ENCODE results near the gene PPP2R5C. TPM values are rescaled to one million over a fixed set of nuclear protein-coding genes. Genes with fewer than 3 reads are reported as not detected.
A peak's percentile ranks its signal among the peaks of the same experiment; 100 is the strongest.

The PPP2R5C gene
- total RNA-seq, 1 donor from 2014 or later, result 170 TPM

DNA sequence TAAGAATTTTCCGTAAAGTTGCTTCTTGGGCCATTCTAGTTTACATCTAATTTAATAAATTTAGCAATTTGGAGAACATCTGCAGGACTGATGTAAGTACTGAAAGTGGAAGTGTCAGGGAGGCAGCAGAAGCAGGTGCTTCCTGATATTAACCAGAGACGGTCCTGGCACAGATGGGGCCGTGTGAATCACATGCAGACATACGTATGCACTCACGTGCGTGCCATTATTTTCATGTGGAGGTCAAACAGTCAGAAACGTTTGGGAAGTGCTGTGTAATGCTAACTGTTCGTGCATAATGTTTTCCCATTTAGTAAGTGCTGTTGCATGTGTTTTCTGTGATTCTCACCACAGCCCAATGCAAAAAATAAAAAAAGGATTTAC, 115.0 kb downstream of the PPP2R5C start:
- peak; percentile 62 for DNase-seq (ENCODE audit: low spot score)
- H3K4me1 Mint-ChIP-seq (ENCODE audit: low read depth), result peaks cover 73% of the 10 kb centered on the region
- H3K9me3 Mint-ChIP-seq, result no peaks in the 10 kb centered on the region
- intact Hi-C loops (cut with micrococcal nuclease), result loop anchor here (1.0 to 5.0 kb wide), 4 partner anchors 34 to 144 kb away; no protein-coding TSS in a partner anchor
- peak overlapping the region; percentile 54 for H3K4me3 Mint-ChIP-seq (ENCODE audit: low read depth)
- peak overlapping the region; percentile 70 for H3K27ac Mint-ChIP-seq
- peaks cover 45% of the 10 kb centered on the region for H3K36me3 Mint-ChIP-seq (ENCODE audit: low read depth)
- no peaks in the 10 kb centered on the region for H3K27me3 Mint-ChIP-seq (ENCODE audit: low read depth)

DNA sequence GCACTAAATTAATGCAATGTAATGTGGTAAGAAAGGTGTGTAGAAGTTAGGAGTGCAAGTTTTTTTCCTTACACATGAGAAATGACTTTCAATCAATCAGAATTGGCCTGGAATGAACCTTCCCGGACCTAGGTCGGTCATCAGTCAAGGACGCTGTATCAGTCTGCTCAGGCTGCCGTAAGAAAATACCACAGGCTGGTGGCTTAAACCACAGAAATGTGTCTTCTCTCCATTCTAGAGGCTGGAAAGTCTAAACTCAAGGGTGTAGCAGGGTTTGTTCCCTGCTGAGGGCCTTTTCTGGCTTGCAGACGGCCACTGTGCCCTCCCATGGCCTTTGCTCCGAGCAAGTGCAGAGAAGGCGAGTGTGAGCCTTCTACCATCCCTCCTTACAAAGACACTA, 116.3 kb downstream of the PPP2R5C start:
- peaks cover 70% of the 10 kb centered on the region for H3K4me1 Mint-ChIP-seq (ENCODE audit: low read depth)
- H3K27me3 Mint-ChIP-seq (ENCODE audit: low read depth), result no peaks in the 10 kb centered on the region
- no peaks in the 10 kb centered on the region for H3K9me3 Mint-ChIP-seq
- DNase-seq (ENCODE audit: low spot score), result no peak
- H3K4me3 Mint-ChIP-seq (ENCODE audit: low read depth), result no peak overlapping the region
- H3K36me3 Mint-ChIP-seq (ENCODE audit: low read depth), result peaks cover 49% of the 10 kb centered on the region
- intact Hi-C loops (cut with micrococcal nuclease), result loop anchor here (2.0 to 5.0 kb wide), 3 partner anchors 35 to 145 kb away; no protein-coding TSS in a partner anchor
- H3K27ac Mint-ChIP-seq, result peak overlapping the region; percentile 74

DNA sequence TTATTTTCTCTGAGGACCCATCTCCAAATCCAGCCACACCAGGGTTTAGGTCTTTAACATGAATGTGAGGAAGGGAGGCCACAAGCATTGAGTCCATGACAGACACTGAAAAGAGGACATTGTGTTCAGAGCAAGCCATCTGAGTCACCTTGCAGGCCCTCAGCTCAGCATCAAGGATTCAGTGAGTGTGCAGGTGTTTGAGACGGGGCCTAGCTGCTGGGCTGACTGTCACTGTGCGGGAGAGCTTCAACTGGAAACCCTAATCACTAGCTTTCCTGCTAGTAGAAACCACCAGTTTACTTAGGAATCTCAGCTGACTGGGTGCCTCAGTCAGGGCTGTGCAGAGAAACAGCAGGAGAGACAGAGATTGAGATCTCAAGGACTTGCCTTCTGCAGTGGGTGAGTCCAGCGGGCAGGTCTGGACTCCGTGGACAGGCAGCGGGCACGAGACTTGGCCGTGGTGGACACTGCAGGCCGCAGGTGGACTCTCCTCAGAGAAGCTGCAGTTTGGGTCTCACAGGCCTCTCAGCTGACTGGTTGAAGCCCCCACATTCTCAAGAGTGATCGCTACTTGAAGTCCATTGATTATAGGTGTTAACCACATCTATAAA, 116.8 kb downstream of the PPP2R5C start:
- Mint-ChIP-seq H3K36me3 (ENCODE audit: low read depth) (peaks cover 54% of the 10 kb centered on the region), H3K4me3 (ENCODE audit: low read depth) (no peak overlapping the region), H3K4me1 (ENCODE audit: low read depth) (peaks cover 66% of the 10 kb centered on the region), H3K9me3 (no peaks in the 10 kb centered on the region), H3K27ac (peak overlapping the region; percentile 74), H3K27me3 (ENCODE audit: low read depth) (no peaks in the 10 kb centered on the region)
- no peak for DNase-seq (ENCODE audit: low spot score)
- intact Hi-C loops (cut with micrococcal nuclease), result loop anchor here (5.0 kb wide), 1 partner anchor 146 kb away; no protein-coding TSS in a partner anchor

DNA sequence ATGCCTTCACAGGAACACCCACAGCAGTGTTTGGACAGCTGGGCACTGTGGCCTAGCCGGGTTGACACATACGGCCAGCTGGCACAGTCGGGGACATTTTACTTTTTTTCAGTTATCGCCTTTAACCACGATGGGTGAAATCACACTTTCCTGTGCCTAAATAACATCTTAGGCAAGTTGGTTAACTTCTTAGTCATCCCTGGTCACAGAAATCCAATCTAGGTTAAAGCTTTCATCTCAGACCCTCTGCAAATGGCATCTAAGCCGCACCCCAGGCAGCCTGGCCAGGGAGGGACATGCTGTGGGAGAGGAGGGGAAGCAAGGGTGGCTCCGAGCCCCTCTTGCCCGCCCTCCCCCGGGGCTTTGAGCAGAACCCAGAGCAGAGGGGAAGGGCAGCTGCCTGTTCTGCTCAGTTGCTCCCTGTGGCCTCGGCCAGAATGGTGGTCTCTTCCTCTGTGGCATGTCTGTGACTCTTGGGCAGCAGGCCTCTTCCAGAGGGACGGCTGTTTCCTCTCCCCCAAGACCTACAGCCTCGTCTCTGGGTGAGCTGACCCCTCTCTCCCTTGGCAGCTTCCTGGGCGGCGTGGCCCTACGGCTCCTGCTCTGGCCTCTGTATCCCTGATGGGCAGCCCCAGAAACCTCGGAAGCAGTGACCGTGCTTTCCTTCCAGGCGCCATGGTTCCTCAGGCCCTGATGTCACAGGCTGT, 117.5 kb downstream of the PPP2R5C start:
- H3K9me3 Mint-ChIP-seq, result no peaks in the 10 kb centered on the region
- DNase-seq (ENCODE audit: low spot score), result no peak
- peak overlapping the region; percentile 83 for H3K27ac Mint-ChIP-seq
- peaks cover 55% of the 10 kb centered on the region for H3K36me3 Mint-ChIP-seq (ENCODE audit: low read depth)
- H3K4me3 Mint-ChIP-seq (ENCODE audit: low read depth), result peak overlapping the region; percentile 8
- H3K27me3 Mint-ChIP-seq (ENCODE audit: low read depth), result no peaks in the 10 kb centered on the region
- H3K4me1 Mint-ChIP-seq (ENCODE audit: low read depth), result peaks cover 61% of the 10 kb centered on the region
- intact Hi-C loops (cut with micrococcal nuclease), result loop anchor here (5.0 kb wide), 1 partner anchor 147 kb away; no protein-coding TSS in a partner anchor

DNA sequence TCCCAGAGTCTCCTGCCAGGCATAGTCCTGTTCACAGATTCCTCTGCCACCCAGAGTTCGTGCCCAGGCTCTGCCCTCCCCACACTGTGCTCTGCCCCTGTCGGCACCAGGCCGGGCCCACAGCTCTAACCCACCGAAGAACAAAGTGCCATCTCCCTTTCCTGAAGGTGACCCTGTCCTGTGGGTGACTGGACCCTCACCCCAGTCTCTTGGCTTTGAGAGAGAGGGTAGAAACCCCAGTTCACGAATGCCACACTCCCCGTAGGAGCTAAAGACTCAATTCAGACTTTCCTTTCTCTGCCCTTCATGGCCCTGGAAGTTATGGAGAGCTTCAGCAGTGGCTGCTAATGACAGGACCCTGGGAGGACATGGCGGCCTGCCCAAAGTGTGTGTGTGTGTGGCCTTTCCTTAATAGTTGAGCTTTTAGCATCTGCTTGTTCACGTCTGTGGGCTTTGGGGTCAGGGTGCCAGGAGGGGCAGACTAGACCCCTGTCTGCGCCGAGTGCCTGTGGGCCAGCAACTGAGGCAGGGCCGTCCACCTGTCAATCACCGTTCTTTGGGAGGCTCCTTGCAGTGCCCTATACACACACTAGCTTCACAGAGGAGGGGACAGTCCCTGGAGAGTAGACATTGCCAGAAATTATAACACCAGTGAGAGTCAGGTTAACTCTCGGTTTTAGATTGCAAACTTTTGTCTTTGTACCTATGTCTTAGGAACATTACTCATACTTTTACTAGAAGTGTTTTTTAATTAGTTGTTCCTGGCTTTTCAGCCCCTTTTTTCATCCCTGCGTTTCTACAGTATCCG, 118.2 kb downstream of the PPP2R5C start:
- intact Hi-C loops (cut with micrococcal nuclease), result loop anchor here (5.0 kb wide), 1 partner anchor 147 kb away; no protein-coding TSS in a partner anchor
- Mint-ChIP-seq H3K9me3 (no peaks in the 10 kb centered on the region), H3K4me1 (ENCODE audit: low read depth) (peaks cover 58% of the 10 kb centered on the region), H3K36me3 (ENCODE audit: low read depth) (peaks cover 60% of the 10 kb centered on the region), H3K4me3 (ENCODE audit: low read depth) (no peak overlapping the region), H3K27ac (peak overlapping the region; percentile 83), H3K27me3 (ENCODE audit: low read depth) (no peaks in the 10 kb centered on the region)
- no peak for DNase-seq (ENCODE audit: low spot score)

DNA sequence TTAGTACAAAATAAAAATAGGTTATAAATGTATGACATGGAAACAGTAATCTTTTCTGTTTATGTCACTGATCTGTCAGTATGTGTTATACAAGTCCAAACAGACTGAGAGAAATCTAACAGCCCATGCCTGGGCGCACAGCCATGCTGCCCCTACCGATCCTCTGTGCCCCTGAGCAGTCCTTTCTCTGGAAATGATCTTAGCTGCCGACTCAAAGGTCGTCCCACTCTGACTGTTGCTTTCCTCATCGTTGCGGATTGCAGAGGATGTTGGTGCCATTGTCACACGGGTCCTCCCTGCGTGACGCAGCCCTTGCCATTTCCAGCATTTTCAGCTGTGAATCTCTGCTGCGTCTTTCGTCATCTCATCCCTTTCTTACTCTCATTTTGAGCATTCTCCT, 119.9 kb downstream of the PPP2R5C start:
- Mint-ChIP-seq H3K9me3 (no peaks in the 10 kb centered on the region), H3K36me3 (ENCODE audit: low read depth) (peaks cover 68% of the 10 kb centered on the region), H3K27me3 (ENCODE audit: low read depth) (no peaks in the 10 kb centered on the region), H3K4me1 (ENCODE audit: low read depth) (peaks cover 41% of the 10 kb centered on the region), H3K4me3 (ENCODE audit: low read depth) (no peak overlapping the region), H3K27ac (peak overlapping the region; percentile 18)
- DNase-seq (ENCODE audit: low spot score), result no peak
- intact Hi-C loops (cut with micrococcal nuclease), result no loop called here

DNA sequence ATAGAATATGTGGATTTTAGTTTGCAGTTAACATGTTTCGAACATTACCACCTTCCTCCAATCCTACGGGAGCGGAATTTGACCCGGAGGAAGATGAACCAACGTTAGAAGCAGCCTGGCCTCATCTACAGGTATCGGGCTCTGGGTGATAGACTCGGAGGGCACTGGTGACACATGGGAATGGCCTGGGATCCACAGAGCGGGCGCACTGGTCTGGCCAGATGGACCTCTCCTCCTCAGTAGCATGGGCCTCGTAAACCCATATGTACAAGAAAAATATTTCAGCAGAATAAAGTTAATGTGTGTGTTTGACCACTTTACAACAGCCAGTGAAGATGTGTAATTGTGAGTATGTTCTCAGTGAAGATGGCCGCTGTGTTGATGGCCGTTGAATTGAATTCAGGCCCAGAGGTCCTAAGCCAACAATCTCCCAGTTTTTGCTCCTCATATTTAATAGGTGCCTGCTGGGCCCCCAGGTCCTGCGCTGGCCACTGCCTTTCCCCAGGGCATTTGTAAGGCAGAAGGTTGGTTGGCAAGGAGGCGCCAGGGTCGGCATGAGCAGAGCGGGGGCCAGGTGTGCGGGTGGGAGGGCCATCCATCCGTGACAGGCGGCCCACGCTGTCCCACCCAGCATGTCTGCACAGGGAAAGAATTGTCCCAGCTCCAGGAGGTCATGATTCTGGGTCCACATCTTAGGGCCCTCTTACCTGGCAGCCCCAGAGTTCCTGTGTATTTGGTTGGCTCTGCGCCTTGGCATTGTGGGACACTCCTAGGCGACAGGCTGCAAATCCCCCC, 120.8 kb downstream of the PPP2R5C start:
- H3K4me3 Mint-ChIP-seq (ENCODE audit: low read depth), result no peak overlapping the region
- no peak overlapping the region for H3K27ac Mint-ChIP-seq
- peaks cover 69% of the 10 kb centered on the region for H3K36me3 Mint-ChIP-seq (ENCODE audit: low read depth)
- no peaks in the 10 kb centered on the region for H3K27me3 Mint-ChIP-seq (ENCODE audit: low read depth)
- no peaks in the 10 kb centered on the region for H3K9me3 Mint-ChIP-seq
- DNase-seq (ENCODE audit: low spot score), result no peak
- H3K4me1 Mint-ChIP-seq (ENCODE audit: low read depth), result peaks cover 33% of the 10 kb centered on the region
- intact Hi-C loops (cut with micrococcal nuclease), result no loop called here

DNA sequence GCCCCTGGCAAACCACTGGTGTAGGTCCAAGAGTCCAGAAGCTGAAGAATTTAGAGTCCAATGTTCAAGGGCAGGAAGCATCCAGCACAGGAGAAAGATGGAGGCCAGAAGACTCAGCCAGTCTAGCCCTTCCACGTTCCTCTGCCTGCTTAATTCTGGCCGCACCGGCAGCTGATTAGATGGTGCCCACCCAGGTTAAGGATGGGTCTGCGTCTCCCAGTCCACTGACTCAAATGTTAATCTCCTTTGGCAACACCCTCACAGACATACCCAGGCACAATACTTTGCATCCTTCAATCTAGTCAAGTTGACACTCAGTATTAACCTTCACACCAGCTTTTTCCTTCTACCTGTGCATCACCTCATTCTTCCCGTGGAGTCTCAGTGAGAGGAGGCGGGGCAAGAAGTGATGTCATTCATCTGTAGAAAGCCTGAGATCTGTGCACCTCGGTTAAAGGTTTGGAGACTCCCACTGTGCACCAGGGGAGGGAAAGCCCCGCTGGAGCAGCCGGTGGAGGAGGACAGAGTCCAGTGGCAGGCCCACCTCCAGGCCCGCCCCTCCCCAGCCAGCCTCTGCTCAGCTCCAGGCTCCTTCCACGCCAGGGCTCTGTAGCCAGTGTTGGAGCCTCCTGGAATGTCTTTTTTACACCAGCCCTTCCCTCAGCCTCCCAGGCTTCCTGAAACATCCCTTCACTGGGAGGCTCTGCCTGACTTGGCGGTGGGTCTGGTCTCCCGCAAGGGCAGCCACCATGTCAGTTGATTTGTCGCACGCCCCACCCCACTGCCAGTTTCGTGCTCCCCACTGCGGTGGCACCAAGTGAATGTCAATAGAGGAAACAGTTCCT, 122.8 kb downstream of the PPP2R5C start:
- peaks cover 64% of the 10 kb centered on the region for H3K36me3 Mint-ChIP-seq (ENCODE audit: low read depth)
- H3K4me3 Mint-ChIP-seq (ENCODE audit: low read depth), result no peak overlapping the region
- no peak overlapping the region for H3K27ac Mint-ChIP-seq
- H3K4me1 Mint-ChIP-seq (ENCODE audit: low read depth), result peaks cover 17% of the 10 kb centered on the region
- no peak for DNase-seq (ENCODE audit: low spot score)
- H3K9me3 Mint-ChIP-seq, result no peaks in the 10 kb centered on the region
- H3K27me3 Mint-ChIP-seq (ENCODE audit: low read depth), result no peaks in the 10 kb centered on the region
- intact Hi-C loops (cut with micrococcal nuclease), result no loop called here

DNA sequence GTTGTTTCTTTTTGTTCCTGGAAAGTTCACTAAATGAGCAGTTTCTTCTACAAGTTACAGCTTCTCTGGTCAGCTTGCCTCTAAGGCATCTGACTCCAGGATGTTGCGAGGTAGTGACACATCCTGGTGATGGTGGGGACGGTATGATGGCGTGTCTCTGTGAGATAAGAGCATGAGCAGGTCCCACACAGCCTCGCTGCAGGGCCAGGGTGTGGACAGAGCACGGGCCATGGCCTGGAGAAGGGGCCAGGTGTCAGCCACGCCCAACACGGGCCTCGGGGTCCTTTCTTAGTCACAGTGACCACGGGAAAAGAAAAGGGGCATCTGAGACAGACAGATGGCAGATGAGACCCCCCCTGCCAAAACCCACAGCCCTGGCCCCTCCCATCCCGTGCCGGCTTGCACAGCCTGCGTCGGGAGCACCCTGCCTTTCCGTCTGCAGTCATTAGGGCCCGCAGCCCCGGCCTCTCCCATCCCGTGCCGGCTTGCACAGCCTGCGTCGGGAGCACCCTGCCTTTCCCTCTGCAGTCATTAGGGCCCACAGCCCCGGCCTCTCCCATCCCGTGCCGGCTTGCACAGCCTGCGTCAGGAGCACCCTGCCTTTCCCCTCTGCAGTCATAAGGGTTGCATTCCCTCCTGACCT, 123.5 kb downstream of the PPP2R5C start:
- Mint-ChIP-seq H3K4me1 (ENCODE audit: low read depth) (peaks cover 10% of the 10 kb centered on the region), H3K4me3 (ENCODE audit: low read depth) (no peak overlapping the region), H3K36me3 (ENCODE audit: low read depth) (peaks cover 65% of the 10 kb centered on the region), H3K27ac (no peak overlapping the region), H3K9me3 (no peaks in the 10 kb centered on the region), H3K27me3 (ENCODE audit: low read depth) (no peaks in the 10 kb centered on the region)
- no peak for DNase-seq (ENCODE audit: low spot score)
- intact Hi-C loops (cut with micrococcal nuclease), result no loop called here

DNA sequence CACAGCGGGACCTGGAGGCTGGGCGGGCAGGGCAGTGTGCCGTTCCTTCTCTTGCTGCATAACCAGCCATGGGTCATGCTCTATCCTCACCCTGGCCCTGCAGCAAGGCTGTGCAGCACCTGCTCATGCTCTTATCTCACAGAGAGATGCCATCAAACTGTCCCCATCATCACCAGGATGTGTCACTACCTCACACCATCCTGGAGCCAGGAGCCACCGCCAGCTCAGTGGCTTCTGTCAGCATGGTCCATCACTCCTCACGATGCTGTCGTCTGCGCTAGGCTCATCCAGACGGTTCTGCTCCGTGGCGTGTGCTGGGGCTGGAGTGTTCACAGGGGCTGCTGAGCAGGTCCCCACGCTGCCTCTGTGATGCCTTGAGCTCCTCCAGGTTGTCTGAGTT, 125.7 kb downstream of the PPP2R5C start:
- no peaks in the 10 kb centered on the region for H3K4me1 Mint-ChIP-seq (ENCODE audit: low read depth)
- peaks cover 64% of the 10 kb centered on the region for H3K36me3 Mint-ChIP-seq (ENCODE audit: low read depth)
- H3K27me3 Mint-ChIP-seq (ENCODE audit: low read depth), result no peaks in the 10 kb centered on the region
- intact Hi-C loops (cut with micrococcal nuclease), result no loop called here
- no peak for DNase-seq (ENCODE audit: low spot score)
- H3K4me3 Mint-ChIP-seq (ENCODE audit: low read depth), result no peak overlapping the region
- no peak overlapping the region for H3K27ac Mint-ChIP-seq
- H3K9me3 Mint-ChIP-seq, result no peaks in the 10 kb centered on the region

DNA sequence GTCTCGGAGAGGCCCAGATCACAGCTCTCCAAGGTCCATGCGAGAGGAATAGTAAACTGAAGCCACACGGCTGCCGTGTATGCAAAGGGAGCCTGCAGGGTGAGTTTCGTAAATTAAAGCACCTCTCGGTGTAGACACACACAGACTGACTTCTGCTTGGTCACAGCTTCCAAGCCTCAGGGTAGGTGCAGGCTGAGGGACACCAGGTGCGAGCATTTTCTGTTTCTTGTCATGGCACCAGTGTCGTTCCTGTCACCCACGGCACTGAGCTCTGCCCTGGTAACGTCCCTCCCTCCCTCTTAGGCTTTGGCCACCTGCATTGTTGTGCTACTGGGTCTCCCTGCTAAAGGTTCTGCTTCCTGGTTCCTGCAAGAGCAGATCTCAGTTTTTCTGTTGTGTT, 126.7 kb downstream of the PPP2R5C start:
- Mint-ChIP-seq H3K27me3 (ENCODE audit: low read depth) (no peaks in the 10 kb centered on the region), H3K4me3 (ENCODE audit: low read depth) (no peak overlapping the region), H3K36me3 (ENCODE audit: low read depth) (peaks cover 62% of the 10 kb centered on the region), H3K27ac (no peak overlapping the region), H3K9me3 (no peaks in the 10 kb centered on the region), H3K4me1 (ENCODE audit: low read depth) (no peaks in the 10 kb centered on the region)
- no peak for DNase-seq (ENCODE audit: low spot score)
- intact Hi-C loops (cut with micrococcal nuclease), result no loop called here

All from activated T-helper 2 cell treated with anti-CD3 and anti-CD28 coated beads, Interferon-gamma antibody, Interleukin-2, Interleukin-4, amounts not matched to agents 10 μg/mL and 5 μg/mL and 100 μg/mL, durations not matched to agents 14 hours and 24 hours and 36 hours (primary cell).